IMR-90 (cell line): ENCODE measurements around the gene QDPR. TPM values are rescaled to one million over a fixed set of nuclear protein-coding genes. Genes with fewer than 3 reads are reported as not detected.

Experiments
- ATAC-seq: fragments of 200-7000 bp; cut with Tn5 transposase; 2 replicates; pipeline ENCODE4 v1.9.1; 2020; ENCODE audit warnings: low read depth, mild to moderate bottlenecking, moderate library complexity
- BruUV-seq: library from RNA; stranded (reverse); fragments of 400-500 nt; replicated peaks from 2 replicates; lab custom pipeline; 2021; lab: Mats Ljungman, UMichigan
- CTCF ChIA-PET: fragments of 300-600 bp; formaldehyde crosslinking; extraction: SDS; loops from one replicate; lab custom pipeline; 2021; ENCODE audit warnings: antibody characterized with exemption; lab: Yijun Ruan, JAX
- POLR2A ChIA-PET: fragments of 300-600 bp; sonication (Branson Sonifier 250); formaldehyde crosslinking; loops from one replicate; lab custom pipeline; 2022; ENCODE audit warnings: antibody characterized with exemption; ENCODE audit not compliant: unreplicated experiment; lab: Charles Lee
- DNase-seq: peaks from one replicate; pipeline ENCODE4 v3.0.0; 2013
- H2AFZ ChIP-seq: replicated peaks from 2 replicates; pipeline ENCODE3; 2013; ENCODE audit warnings: low read length, mild to moderate bottlenecking; ENCODE audit not compliant: poor library complexity
- H2AK5ac ChIP-seq: 2 replicates; pipeline ENCODE4 v1.6.1; 2013; ENCODE audit warnings: low read depth, low read length, inconsistent platforms
- H2AK9ac ChIP-seq: replicated peaks from 2 replicates; pipeline ENCODE3; 2013; ENCODE audit warnings: mild to moderate bottlenecking, low read depth, low read length, moderate library complexity; ENCODE audit not compliant: poor library complexity
- H2BK120ac ChIP-seq: 2 replicates; pipeline ENCODE4 v1.6.1; 2013; ENCODE audit warnings: low read depth, low read length, inconsistent platforms
- H2BK15ac ChIP-seq: 3 replicates; pipeline ENCODE4 v1.6.1; 2013; ENCODE audit warnings: low read depth, low read length, inconsistent platforms
- H2BK20ac ChIP-seq: 2 replicates; pipeline ENCODE4 v1.6.1; 2013; ENCODE audit warnings: low read depth, mild to moderate bottlenecking, inconsistent platforms, low read length, moderate library complexity
- H2BK5ac ChIP-seq: 2 replicates; pipeline ENCODE4 v1.6.1; 2013; ENCODE audit warnings: mild to moderate bottlenecking, low read depth, low read length, inconsistent platforms; ENCODE audit not compliant: poor library complexity, severe bottlenecking
- H3K14ac ChIP-seq: replicated peaks from 2 replicates; pipeline ENCODE4 v1.6.1; 2013; ENCODE audit warnings: low read depth, low read length, inconsistent platforms
- H3K18ac ChIP-seq: 2 replicates; pipeline ENCODE4 v1.6.1; 2013; ENCODE audit warnings: low read depth, low read length, control low read depth
- H3K23ac ChIP-seq: 2 replicates; pipeline ENCODE4 v1.6.1; 2013; ENCODE audit warnings: low read depth, low read length, inconsistent platforms
- H3K27ac ChIP-seq: 2 replicates; pipeline ENCODE4 v1.5.1; 2013; ENCODE audit warnings: mild to moderate bottlenecking, control low read depth, low read length; ENCODE audit not compliant: insufficient read depth
- H3K27me3 ChIP-seq: 2 replicates; pipeline ENCODE4 v1.6.1; 2013; ENCODE audit warnings: low read length; ENCODE audit not compliant: control insufficient read depth, insufficient read depth
- H3K36me3 ChIP-seq: 2 replicates; pipeline ENCODE4 v1.6.1; 2013; ENCODE audit warnings: low read length, mixed read lengths; ENCODE audit not compliant: control insufficient read depth, insufficient read depth
- H3K4ac ChIP-seq: 2 replicates; pipeline ENCODE4 v1.6.1; 2013; ENCODE audit warnings: low read depth, low read length, inconsistent platforms
- H3K4me1 ChIP-seq: 2 replicates; pipeline ENCODE4 v1.6.1; 2013; ENCODE audit warnings: low read length, mixed read lengths; ENCODE audit not compliant: control insufficient read depth, insufficient read depth
- H3K4me2 ChIP-seq: 2 replicates; pipeline ENCODE4 v1.6.1; 2013; ENCODE audit warnings: low read depth, mild to moderate bottlenecking, control low read depth, low read length, moderate library complexity
- H3K4me3 ChIP-seq: 2 replicates; pipeline ENCODE4 v1.5.1; 2013; ENCODE audit warnings: low read depth, mild to moderate bottlenecking, control low read depth, low read length, moderate library complexity; ENCODE audit not compliant: insufficient read depth
- H3K56ac ChIP-seq: 2 replicates; pipeline ENCODE4 v1.6.1; 2013; ENCODE audit warnings: low read length, inconsistent platforms; ENCODE audit not compliant: insufficient read depth; ENCODE audit errors: extremely low read depth
- H3K79me1 ChIP-seq, 2 experiments: 2 replicates each; pipeline ENCODE4 v1.6.1; 2013; ENCODE audit warnings: low read length in 2 of 2, inconsistent platforms in 1 of 2, low read depth in 1 of 2
- H3K9ac ChIP-seq: 2 replicates; pipeline ENCODE4 v1.6.1; 2013; ENCODE audit warnings: low read depth, low read length, control low read depth
- H3K9me1 ChIP-seq: 2 replicates; pipeline ENCODE4 v1.6.1; 2013; ENCODE audit warnings: low read length, inconsistent platforms; ENCODE audit not compliant: insufficient read depth
- H3K9me3 ChIP-seq: 2 replicates; pipeline ENCODE4 v1.6.1; 2013; ENCODE audit warnings: low read length; ENCODE audit not compliant: control insufficient read depth, insufficient read depth
- H4K20me1 ChIP-seq: 2 replicates; pipeline ENCODE4 v1.6.1; 2013; ENCODE audit warnings: low read length, inconsistent platforms; ENCODE audit not compliant: insufficient read depth
- H4K5ac ChIP-seq: 2 replicates; pipeline ENCODE4 v1.6.1; 2013; ENCODE audit warnings: mild to moderate bottlenecking, low read depth, low read length, control low read depth
- H4K8ac ChIP-seq, 2 experiments: 2 replicates each; pipeline ENCODE4 v1.6.1; 2013; ENCODE audit warnings: low read depth in 2 of 2, low read length in 2 of 2, control low read depth in 1 of 2, inconsistent platforms in 1 of 2
- H4K91ac ChIP-seq: 2 replicates; pipeline ENCODE4 v1.6.1; 2013; ENCODE audit warnings: low read depth, low read length, inconsistent platforms; ENCODE audit not compliant: insufficient read depth
- BHLHE40 ChIP-seq: fragments of 150-350 bp; IDR thresholded peaks from 2 replicates; pipeline ENCODE4 v1.6.1; 2016; ENCODE audit warnings: mild to moderate bottlenecking, low read depth, low read length
- CEBPB ChIP-seq: IDR thresholded peaks from 2 replicates; pipeline ENCODE4 v1.6.1; 2012; ENCODE audit warnings: low read depth, low read length, improper control_type of control experiment
- CHD1 ChIP-seq: IDR thresholded peaks from 2 replicates; pipeline ENCODE4 v1.6.1; 2012; ENCODE audit warnings: low read depth, low read length, improper control_type of control experiment
- MAFK ChIP-seq: IDR thresholded peaks from 2 replicates; pipeline ENCODE4 v1.6.1; 2012; ENCODE audit warnings: low read depth, low read length, improper control_type of control experiment
- MAZ ChIP-seq: IDR thresholded peaks from 2 replicates; pipeline ENCODE4 v1.6.1; 2012; ENCODE audit warnings: low read depth, mild to moderate bottlenecking, low read length, improper control_type of control experiment, moderate library complexity, borderline replicate concordance
- MXI1 ChIP-seq: IDR thresholded peaks from 2 replicates; pipeline ENCODE4 v1.6.1; 2012; ENCODE audit warnings: low read depth, mild to moderate bottlenecking, low read length, moderate library complexity, borderline replicate concordance
- NFE2L2 ChIP-seq: fragments of 150-350 bp; IDR thresholded peaks from 2 replicates; pipeline ENCODE4 v1.6.1; 2016; ENCODE audit warnings: low read depth, mild to moderate bottlenecking, low read length
- POLR2A ChIP-seq: IDR thresholded peaks from 2 replicates; pipeline ENCODE4 v1.6.1; 2012; ENCODE audit warnings: mild to moderate bottlenecking, low read depth, low read length
- RAD21 ChIP-seq: IDR thresholded peaks from 2 replicates; pipeline ENCODE4 v1.6.1; 2012; ENCODE audit warnings: low read length, improper control_type of control experiment
- RCOR1 ChIP-seq: IDR thresholded peaks from 2 replicates; pipeline ENCODE4 v1.6.1; 2012; ENCODE audit warnings: mild to moderate bottlenecking, low read length, improper control_type of control experiment; ENCODE audit not compliant: insufficient replicate concordance
- RFX5 ChIP-seq: IDR thresholded peaks from 2 replicates; pipeline ENCODE4 v1.8.0; 2012; ENCODE audit warnings: low read depth, mild to moderate bottlenecking, low read length, moderate library complexity
- WGBS, 2 experiments: methylation state at CpG; one replicate each; pipeline versions ENCODE4 v1.1.5 to v1.1.7; 2013; ENCODE audit warnings: missing lambda C conversion rate in 2 of 2; ENCODE audit not compliant: insufficient read length in 1 of 2; ENCODE audit errors: extremely low coverage in 2 of 2; 5-methylcytosine and 5-hydroxymethylcytosine counted together
- dilution Hi-C: fragments of 300-500 bp; cut with HindIII; formaldehyde crosslinking; loops from one replicate; pipeline ENCODE4 v1.14.3; 2018; ENCODE audit warnings: low sequenced_read_pairs; ENCODE audit not compliant: unreplicated experiment
- in situ Hi-C: fragments of 300-500 bp; cut with MboI; formaldehyde crosslinking; loops from 3 replicates; pipeline ENCODE4 v1.14.3; 2019; ENCODE audit warnings: low sequenced_read_pairs, inconsistent platforms, mixed read lengths
- intact Hi-C: fragments of 100-400 bp; cut with micrococcal nuclease; formaldehyde crosslinking; loops from 2 replicates; pipeline ENCODE4 v1.10.0; 2022
- polyA plus RNA-seq, 3 experiments: library from polyadenylated mRNA; depleted of rRNA; stranded (reverse); fragments of >200 nt; gene quantifications; 2 replicates each; pipeline ENCODE4 v1.2.3, GENCODE V29; 2012; ENCODE audit warnings: low replicate concordance in 1 of 3
- total RNA-seq: library from RNA; depleted of rRNA; stranded (reverse); fragments of >200 nt; gene quantifications from 2 replicates; pipeline ENCODE4 v1.2.3, GENCODE V29; 2012
- TF ChIP-seq, protein P1 (sequence below): fragments of 150-350 bp; IDR thresholded peaks from 2 replicates; pipeline ENCODE4 v1.6.1; 2017; ENCODE audit warnings: mild to moderate bottlenecking, antibody characterized with exemption, low read length, low read depth
- TF ChIP-seq, protein P2 (sequence below): conservative IDR thresholded peaks from 2 replicates; pipeline ENCODE4 v1.5.1; 2012; ENCODE audit warnings: mild to moderate bottlenecking, low read depth, low read length, improper control_type of control experiment
- TF ChIP-seq, protein P3 (sequence below): fragments of 150-350 bp; IDR thresholded peaks from 2 replicates; pipeline ENCODE4 v1.6.1; 2016; ENCODE audit warnings: low read depth, mild to moderate bottlenecking, low read length, moderate library complexity, borderline replicate concordance

The QDPR gene
- total and polyA plus RNA-seq, 2 of the 4 experiments (the other 2 are of a cell fraction): 10.4 to 31.1 TPM

DNA sequence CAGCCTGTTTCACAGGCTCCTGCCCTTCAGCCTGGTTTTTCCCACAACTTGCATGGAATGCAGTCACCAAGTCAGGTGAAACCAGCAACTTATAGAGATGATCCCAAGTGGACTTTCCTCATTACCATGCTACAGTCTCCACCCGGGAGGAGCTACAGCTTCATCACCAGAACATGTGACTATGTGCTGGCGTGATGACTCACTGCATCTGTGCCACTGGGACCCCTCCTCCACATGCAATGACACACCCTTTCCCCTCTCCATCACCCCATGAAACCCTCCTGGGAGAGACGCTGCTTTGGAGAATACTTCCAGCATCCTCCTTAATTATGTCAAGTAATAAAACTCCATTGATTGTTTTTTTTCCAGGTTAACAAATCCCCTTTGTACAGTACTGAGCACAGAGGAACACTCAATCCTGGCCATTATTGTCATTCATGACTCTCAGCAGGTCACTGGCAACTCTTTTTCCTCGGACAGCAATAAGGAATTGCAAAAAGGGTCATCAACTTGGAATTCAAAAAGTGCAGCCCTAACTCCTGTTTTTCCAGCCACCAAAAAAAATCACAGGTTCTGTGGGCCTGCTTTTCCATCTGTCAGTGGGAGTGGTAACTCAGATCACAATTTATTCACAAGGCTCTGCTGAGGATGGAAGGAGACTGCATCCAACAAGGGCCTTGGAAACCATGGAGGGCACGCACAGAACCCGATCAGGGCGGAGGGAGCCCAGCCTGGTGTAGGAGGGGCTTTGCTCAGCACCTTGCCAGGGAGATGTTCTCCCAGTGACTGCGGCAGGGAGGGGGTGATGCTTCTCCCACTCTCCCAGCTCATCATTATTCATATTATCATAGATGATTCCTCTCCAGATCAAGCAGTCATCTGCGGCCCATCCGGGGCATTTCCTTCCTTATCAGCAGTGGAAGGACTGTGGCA, 17.4 kb downstream of the QDPR start:
- Histone ChIP-seq H3K4me2 (no peak overlapping the region), H3K14ac (no peak overlapping the region), H3K27ac (no peak overlapping the region), H3K4me1 (peaks cover 5% of the 10 kb centered on the region; the same call in 1 of the 2 replicates), H3K4ac (no peak overlapping the region), H2AK9ac (peak overlapping the region; percentile 26), H2BK15ac (no peak overlapping the region), H3K9me1 (peaks cover 7% of the 10 kb centered on the region; the same call in 1 of the 2 replicates), H4K20me1 (no peaks in the 10 kb centered on the region), H4K5ac (no peak overlapping the region), H2BK5ac (no peak overlapping the region), H3K9me3 (no peaks in the 10 kb centered on the region), H3K23ac (no peak overlapping the region), H3K4me3 (no peak overlapping the region), H3K9ac (no peak overlapping the region), H4K8ac (no peak overlapping the region), H3K18ac (no peak overlapping the region), H3K27me3 (no peaks in the 10 kb centered on the region), H2BK20ac (no peak overlapping the region), H3K79me1 (peaks cover 0 to 4% of the 10 kb centered on the region in 2 experiments; a peak in 2 of 4 replicates), H3K36me3 (peaks cover 25% of the 10 kb centered on the region), H2BK120ac (no peak overlapping the region), H3K56ac (no peak overlapping the region), H2AK5ac (no peak overlapping the region), H2AFZ (no peak overlapping the region), H4K91ac (no peak overlapping the region)
- BruUV-seq: no TSS peak
- dilution Hi-C loops: no loop called here
- DNase-seq: peak; percentile 78
- in situ Hi-C loops: no loop called here
- CTCF ChIA-PET: no interaction called here
- POLR2A ChIA-PET: no interaction called here
- peak; percentile 65 for ATAC-seq
- 90% methylated on average over 2 of the region's 10 CpGs; no CpG with 5 or more reads in 1 of the 2 experiments for WGBS, 2 experiments
- intact Hi-C loops: no loop called here
- TF ChIP-seq POLR2A: no peak
- TF ChIP-seq CHD1: no peak
- TF ChIP-seq MXI1: no peak
- TF ChIP-seq BHLHE40: no peak
- TF ChIP-seq, protein P1, sequence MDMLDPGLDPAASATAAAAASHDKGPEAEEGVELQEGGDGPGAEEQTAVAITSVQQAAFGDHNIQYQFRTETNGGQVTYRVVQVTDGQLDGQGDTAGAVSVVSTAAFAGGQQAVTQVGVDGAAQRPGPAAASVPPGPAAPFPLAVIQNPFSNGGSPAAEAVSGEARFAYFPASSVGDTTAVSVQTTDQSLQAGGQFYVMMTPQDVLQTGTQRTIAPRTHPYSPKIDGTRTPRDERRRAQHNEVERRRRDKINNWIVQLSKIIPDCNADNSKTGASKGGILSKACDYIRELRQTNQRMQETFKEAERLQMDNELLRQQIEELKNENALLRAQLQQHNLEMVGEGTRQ: peak; percentile 73
- no peak for TF ChIP-seq RCOR1
- TF ChIP-seq MAFK: no peak
- TF ChIP-seq RFX5: no peak
- no peak for TF ChIP-seq CEBPB
- TF ChIP-seq, protein P2, sequence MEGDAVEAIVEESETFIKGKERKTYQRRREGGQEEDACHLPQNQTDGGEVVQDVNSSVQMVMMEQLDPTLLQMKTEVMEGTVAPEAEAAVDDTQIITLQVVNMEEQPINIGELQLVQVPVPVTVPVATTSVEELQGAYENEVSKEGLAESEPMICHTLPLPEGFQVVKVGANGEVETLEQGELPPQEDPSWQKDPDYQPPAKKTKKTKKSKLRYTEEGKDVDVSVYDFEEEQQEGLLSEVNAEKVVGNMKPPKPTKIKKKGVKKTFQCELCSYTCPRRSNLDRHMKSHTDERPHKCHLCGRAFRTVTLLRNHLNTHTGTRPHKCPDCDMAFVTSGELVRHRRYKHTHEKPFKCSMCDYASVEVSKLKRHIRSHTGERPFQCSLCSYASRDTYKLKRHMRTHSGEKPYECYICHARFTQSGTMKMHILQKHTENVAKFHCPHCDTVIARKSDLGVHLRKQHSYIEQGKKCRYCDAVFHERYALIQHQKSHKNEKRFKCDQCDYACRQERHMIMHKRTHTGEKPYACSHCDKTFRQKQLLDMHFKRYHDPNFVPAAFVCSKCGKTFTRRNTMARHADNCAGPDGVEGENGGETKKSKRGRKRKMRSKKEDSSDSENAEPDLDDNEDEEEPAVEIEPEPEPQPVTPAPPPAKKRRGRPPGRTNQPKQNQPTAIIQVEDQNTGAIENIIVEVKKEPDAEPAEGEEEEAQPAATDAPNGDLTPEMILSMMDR: no peak
- no peak for TF ChIP-seq NFE2L2
- TF ChIP-seq, protein P3, sequence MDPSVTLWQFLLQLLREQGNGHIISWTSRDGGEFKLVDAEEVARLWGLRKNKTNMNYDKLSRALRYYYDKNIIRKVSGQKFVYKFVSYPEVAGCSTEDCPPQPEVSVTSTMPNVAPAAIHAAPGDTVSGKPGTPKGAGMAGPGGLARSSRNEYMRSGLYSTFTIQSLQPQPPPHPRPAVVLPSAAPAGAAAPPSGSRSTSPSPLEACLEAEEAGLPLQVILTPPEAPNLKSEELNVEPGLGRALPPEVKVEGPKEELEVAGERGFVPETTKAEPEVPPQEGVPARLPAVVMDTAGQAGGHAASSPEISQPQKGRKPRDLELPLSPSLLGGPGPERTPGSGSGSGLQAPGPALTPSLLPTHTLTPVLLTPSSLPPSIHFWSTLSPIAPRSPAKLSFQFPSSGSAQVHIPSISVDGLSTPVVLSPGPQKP: no peak
- no peak for TF ChIP-seq MAZ
- no peak for TF ChIP-seq RAD21
